Panc1 (cell line): ENCODE data around the gene PLEKHM2. TPM values are rescaled to one million over a fixed set of nuclear protein-coding genes. Genes with fewer than 3 reads are reported as not detected.

Source experiments
- ATAC-seq: fragments of 200-7000 bp; cut with Tn5 transposase; 2 replicates; pipeline ENCODE4 v1.9.1; 2020; ENCODE audit warnings: mild to moderate bottlenecking, moderate library complexity
- BruUV-seq: library from RNA; stranded (reverse); fragments of 400-500 nt; replicated peaks from 2 replicates; lab custom pipeline; 2021; lab: Mats Ljungman, UMichigan
- CTCF ChIA-PET: fragments of 300-600 bp; sonication (Branson Sonifier 250); formaldehyde crosslinking; loops from one replicate; lab custom pipeline; 2022; ENCODE audit warnings: antibody characterized with exemption; lab: Charles Lee
- POLR2A ChIA-PET: fragments of 300-600 bp; sonication (Branson Sonifier 250); formaldehyde crosslinking; loops from one replicate; lab custom pipeline; 2022; ENCODE audit warnings: antibody characterized with exemption; lab: Charles Lee
- DNase-seq: peaks from one replicate; pipeline ENCODE4 v3.0.0-alpha.2; 2010; ENCODE audit warnings: low read depth, low spot score
- H3K27ac ChIP-seq: 2 replicates; pipeline ENCODE4 v1.5.1; 2011; ENCODE audit warnings: mild to moderate bottlenecking, low read length, inconsistent platforms
- H3K27me3 ChIP-seq: fragments of 200-500 bp; sonication (Bioruptor generic); 2 replicates; pipeline ENCODE4 v1.6.0; 2014; ENCODE audit warnings: low read length, inconsistent platforms; ENCODE audit not compliant: control insufficient read depth, insufficient read depth
- H3K36me3 ChIP-seq: fragments of 200-500 bp; sonication (Bioruptor generic); 2 replicates; pipeline ENCODE4 v1.5.1; 2014; ENCODE audit warnings: inconsistent platforms, mild to moderate bottlenecking, low read length, moderate library complexity; ENCODE audit not compliant: control insufficient read depth, insufficient read depth
- H3K4me1 ChIP-seq: 2 replicates; pipeline ENCODE4 v1.5.1; 2011; ENCODE audit warnings: inconsistent platforms, mild to moderate bottlenecking, low read length, moderate library complexity; ENCODE audit not compliant: control insufficient read depth, insufficient read depth
- H3K4me3 ChIP-seq, 2 experiments: 2 replicates each; pipeline ENCODE4 v1.5.1; 2011 to 2012; ENCODE audit warnings: low read depth in 2 of 2, low read length in 2 of 2, mild to moderate bottlenecking in 2 of 2, inconsistent platforms in 1 of 2, moderate library complexity in 1 of 2
- H3K9me3 ChIP-seq: fragments of 200-500 bp; sonication (Bioruptor generic); 2 replicates; pipeline ENCODE4 v1.5.1; 2014; ENCODE audit warnings: low read depth, mild to moderate bottlenecking, inconsistent platforms, low read length, moderate library complexity; ENCODE audit not compliant: control insufficient read depth, insufficient read depth
- POLR2AphosphoS5 ChIP-seq: IDR thresholded peaks from 2 replicates; pipeline ENCODE4 v1.6.1; 2012; ENCODE audit warnings: mild to moderate bottlenecking, low read depth, low read length, moderate library complexity
- SIN3A ChIP-seq: IDR thresholded peaks from 2 replicates; pipeline ENCODE4 v1.6.1; 2012; ENCODE audit warnings: low read depth, mild to moderate bottlenecking, low read length, moderate library complexity, borderline replicate concordance; ENCODE audit not compliant: insufficient read depth
- TCF7L2 ChIP-seq: IDR thresholded peaks from 2 replicates; pipeline ENCODE4 v1.6.1; 2011; ENCODE audit warnings: mild to moderate bottlenecking, low read depth, low read length, inconsistent platforms
- in situ Hi-C: cut with HindIII; loops from 2 replicates; pipeline ENCODE4 v1.10.0; 2016; ENCODE audit warnings: low sequenced_read_pairs, low pct_unique_long_range_greater_than_20kb
- intact Hi-C: fragments of 100-400 bp; cut with micrococcal nuclease; formaldehyde crosslinking; loops from one replicate; pipeline ENCODE4 v1.10.0; 2022; ENCODE audit not compliant: unreplicated experiment
- total RNA-seq: library from RNA; stranded (reverse); gene quantifications from one replicate; pipeline ENCODE4 v1.2.1, GENCODE V29; 2021; ENCODE audit not compliant: unreplicated experiment
- TF ChIP-seq, protein P1 (sequence below), 2 experiments: IDR thresholded peaks; 2 replicates each; pipeline ENCODE4 v1.6.1; 2011 to 2012; ENCODE audit warnings: low read depth in 2 of 2, control low read depth in 1 of 2, low read length in 1 of 2, mild to moderate bottlenecking in 1 of 2, moderate library complexity in 1 of 2; ENCODE audit not compliant: insufficient read depth in 1 of 2
- TF ChIP-seq, protein P2 (sequence below): fragments of 450-650 bp; IDR thresholded peaks from 2 replicates; pipeline ENCODE4 v1.5.1; 2017; ENCODE audit warnings: mild to moderate bottlenecking

Gene PLEKHM2
- total RNA-seq, 1 experiment from 2014 or later = 54.6 TPM

DNA sequence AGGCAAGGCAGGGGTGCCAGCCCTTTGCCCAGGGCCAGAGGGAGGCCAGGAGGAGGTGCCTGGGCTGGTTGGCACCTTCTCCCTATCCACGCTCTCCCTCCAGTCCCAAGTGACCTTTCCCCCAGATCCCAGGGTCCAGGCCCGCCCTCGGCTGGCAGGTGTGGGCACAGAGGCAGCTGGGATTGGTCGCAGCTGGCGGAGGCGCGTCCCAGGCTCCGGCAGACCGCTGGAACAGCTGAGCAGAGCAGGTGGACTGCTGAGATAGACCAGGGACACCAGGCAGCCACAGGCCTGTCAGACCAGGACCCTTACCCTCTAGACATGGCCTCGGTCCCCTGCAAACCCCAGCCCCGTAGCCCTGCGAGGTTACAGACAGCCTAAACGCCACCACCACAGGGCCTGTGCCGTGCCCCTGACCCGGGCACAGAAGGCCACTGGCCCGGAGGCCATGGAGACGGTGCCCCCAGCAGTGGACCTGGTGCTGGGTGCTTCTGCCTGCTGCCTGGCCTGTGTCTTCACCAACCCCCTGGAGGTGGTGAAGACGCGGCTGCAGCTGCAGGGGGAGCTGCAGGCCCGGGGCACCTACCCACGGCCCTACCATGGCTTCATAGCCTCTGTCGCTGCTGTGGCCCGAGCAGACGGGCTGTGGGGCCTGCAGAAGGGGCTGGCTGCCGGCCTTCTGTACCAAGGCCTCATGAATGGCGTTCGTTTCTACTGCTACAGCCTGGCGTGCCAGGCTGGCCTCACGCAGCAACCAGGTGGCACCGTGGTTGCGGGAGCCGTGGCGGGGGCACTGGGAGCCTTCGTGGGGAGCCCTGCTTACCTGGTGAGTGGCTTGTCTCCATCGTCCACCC lies 52.1 kb downstream of the PLEKHM2 start, which contains the start of gene SLC25A34:
Gene SLC25A34, plus strand, starts transcription at position 221 of the 854 bp plus-strand sequence. Its CDS starts 228 bp downstream, at position 449.
- ChIA-PET CTCF (no interaction called here), POLR2A (no interaction called here)
- no peak for DNase-seq
- no peak within 1 kb of the TSS for H3K27ac ChIP-seq
- in situ Hi-C loops = no loop called here
- TF ChIP-seq, protein P1, sequence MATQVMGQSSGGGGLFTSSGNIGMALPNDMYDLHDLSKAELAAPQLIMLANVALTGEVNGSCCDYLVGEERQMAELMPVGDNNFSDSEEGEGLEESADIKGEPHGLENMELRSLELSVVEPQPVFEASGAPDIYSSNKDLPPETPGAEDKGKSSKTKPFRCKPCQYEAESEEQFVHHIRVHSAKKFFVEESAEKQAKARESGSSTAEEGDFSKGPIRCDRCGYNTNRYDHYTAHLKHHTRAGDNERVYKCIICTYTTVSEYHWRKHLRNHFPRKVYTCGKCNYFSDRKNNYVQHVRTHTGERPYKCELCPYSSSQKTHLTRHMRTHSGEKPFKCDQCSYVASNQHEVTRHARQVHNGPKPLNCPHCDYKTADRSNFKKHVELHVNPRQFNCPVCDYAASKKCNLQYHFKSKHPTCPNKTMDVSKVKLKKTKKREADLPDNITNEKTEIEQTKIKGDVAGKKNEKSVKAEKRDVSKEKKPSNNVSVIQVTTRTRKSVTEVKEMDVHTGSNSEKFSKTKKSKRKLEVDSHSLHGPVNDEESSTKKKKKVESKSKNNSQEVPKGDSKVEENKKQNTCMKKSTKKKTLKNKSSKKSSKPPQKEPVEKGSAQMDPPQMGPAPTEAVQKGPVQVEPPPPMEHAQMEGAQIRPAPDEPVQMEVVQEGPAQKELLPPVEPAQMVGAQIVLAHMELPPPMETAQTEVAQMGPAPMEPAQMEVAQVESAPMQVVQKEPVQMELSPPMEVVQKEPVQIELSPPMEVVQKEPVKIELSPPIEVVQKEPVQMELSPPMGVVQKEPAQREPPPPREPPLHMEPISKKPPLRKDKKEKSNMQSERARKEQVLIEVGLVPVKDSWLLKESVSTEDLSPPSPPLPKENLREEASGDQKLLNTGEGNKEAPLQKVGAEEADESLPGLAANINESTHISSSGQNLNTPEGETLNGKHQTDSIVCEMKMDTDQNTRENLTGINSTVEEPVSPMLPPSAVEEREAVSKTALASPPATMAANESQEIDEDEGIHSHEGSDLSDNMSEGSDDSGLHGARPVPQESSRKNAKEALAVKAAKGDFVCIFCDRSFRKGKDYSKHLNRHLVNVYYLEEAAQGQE (IDR thresholded peaks at IDR 0.05; ENCODE audit: insufficient read depth in 1 of 2, low read depth in 2 of 2, low read length in 1 of 2) = no peak
- TF ChIP-seq TCF7L2 (no peak), SIN3A (no peak), POLR2AphosphoS5 (no peak)
- TF ChIP-seq, protein P2, sequence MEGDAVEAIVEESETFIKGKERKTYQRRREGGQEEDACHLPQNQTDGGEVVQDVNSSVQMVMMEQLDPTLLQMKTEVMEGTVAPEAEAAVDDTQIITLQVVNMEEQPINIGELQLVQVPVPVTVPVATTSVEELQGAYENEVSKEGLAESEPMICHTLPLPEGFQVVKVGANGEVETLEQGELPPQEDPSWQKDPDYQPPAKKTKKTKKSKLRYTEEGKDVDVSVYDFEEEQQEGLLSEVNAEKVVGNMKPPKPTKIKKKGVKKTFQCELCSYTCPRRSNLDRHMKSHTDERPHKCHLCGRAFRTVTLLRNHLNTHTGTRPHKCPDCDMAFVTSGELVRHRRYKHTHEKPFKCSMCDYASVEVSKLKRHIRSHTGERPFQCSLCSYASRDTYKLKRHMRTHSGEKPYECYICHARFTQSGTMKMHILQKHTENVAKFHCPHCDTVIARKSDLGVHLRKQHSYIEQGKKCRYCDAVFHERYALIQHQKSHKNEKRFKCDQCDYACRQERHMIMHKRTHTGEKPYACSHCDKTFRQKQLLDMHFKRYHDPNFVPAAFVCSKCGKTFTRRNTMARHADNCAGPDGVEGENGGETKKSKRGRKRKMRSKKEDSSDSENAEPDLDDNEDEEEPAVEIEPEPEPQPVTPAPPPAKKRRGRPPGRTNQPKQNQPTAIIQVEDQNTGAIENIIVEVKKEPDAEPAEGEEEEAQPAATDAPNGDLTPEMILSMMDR = no peak
- no peak within 1 kb of the TSS for H3K4me3 ChIP-seq
- H3K9me3 ChIP-seq = no peaks in the 10 kb centered on the region
- intact Hi-C loops = no loop called here
- H3K27me3 ChIP-seq = no peaks in the 10 kb centered on the region
- BruUV-seq = no TSS peak
- no peaks in the 10 kb centered on the region for H3K36me3 ChIP-seq
- H3K4me1 ChIP-seq = peaks cover 2% of the 10 kb centered on the region
- ATAC-seq = no peak

DNA sequence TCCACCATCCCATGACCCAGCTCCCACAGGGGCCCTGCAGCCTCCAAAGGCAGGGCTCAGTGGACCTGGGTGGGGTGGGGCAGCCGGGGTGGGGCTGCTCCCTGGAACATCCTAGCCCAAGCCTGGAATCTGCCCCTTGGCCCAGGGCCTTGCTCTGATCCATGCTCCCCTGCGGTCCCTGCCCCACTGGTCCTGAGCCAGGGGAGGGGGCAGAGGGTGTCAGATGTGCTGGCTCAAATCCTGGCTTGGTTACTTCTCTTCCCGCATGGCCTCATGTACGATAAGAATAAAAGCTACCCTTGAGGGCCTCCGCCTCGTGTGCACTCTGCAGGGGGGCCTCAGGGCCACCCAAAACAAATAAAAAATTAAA lies 52.8 kb downstream of the PLEKHM2 start:
- ChIA-PET CTCF (no interaction called here), POLR2A (interaction anchor here (0.6 kb wide), 1 partner anchor 17 kb away, joined by 4 read pairs; no protein-coding TSS in a partner anchor)
- Histone ChIP-seq H3K9me3 (no peaks in the 10 kb centered on the region), H3K27me3 (no peaks in the 10 kb centered on the region), H3K4me1 (peaks cover 4% of the 10 kb centered on the region), H3K4me3 (no peak overlapping the region), H3K36me3 (no peaks in the 10 kb centered on the region), H3K27ac (no peak overlapping the region)
- no TSS peak for BruUV-seq
- in situ Hi-C loops (no loop called here), intact Hi-C loops (no loop called here)
- no peak for TF ChIP-seq SIN3A
- no peak for TF ChIP-seq TCF7L2
- TF ChIP-seq, protein P1 (IDR thresholded peaks at IDR 0.05; ENCODE audit: insufficient read depth in 1 of 2, low read depth in 2 of 2, low read length in 1 of 2) = no peak
- no peak for TF ChIP-seq POLR2AphosphoS5
- TF ChIP-seq, protein P2 = no peak
- ATAC-seq (no peak), DNase-seq (no peak)
